ENCODE measurements around the gene TREML2.

DNA sequence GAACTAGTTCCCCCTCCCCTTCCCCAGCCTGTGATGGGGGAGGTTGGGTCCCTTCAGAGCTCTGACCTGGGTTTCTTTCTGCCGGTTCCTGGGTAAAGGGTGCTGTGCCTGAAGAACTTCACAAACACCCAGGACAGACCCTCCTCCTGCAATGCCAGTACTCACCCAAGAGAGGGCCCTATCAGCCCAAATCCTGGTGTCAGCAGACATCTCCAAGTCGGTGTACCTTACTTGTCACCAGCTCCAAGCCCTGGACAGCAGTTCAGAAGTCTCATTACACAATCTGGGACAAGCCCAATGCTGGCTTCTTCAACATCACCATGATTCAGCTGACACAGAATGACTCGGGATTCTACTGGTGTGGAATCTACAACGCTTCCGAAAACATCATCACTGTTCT, 27.7 kb upstream of the TREML2 start:
- TF ChIP-seq, protein P1, sequence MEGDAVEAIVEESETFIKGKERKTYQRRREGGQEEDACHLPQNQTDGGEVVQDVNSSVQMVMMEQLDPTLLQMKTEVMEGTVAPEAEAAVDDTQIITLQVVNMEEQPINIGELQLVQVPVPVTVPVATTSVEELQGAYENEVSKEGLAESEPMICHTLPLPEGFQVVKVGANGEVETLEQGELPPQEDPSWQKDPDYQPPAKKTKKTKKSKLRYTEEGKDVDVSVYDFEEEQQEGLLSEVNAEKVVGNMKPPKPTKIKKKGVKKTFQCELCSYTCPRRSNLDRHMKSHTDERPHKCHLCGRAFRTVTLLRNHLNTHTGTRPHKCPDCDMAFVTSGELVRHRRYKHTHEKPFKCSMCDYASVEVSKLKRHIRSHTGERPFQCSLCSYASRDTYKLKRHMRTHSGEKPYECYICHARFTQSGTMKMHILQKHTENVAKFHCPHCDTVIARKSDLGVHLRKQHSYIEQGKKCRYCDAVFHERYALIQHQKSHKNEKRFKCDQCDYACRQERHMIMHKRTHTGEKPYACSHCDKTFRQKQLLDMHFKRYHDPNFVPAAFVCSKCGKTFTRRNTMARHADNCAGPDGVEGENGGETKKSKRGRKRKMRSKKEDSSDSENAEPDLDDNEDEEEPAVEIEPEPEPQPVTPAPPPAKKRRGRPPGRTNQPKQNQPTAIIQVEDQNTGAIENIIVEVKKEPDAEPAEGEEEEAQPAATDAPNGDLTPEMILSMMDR (IDR thresholded peaks at IDR 0.05): no peak
- no peak for TF ChIP-seq POLR2A (IDR thresholded peaks at IDR 0.05)

Measured in Peyer's patch (tissue), 4 donors.